HCT116 (cell line): Measurements from ENCODE around the gene HEMK1.

Source experiments
- EZH2phosphoT487 ChIP-seq: fragments of 200-600 bp; IDR thresholded peaks from 2 replicates; pipeline ENCODE4 v1.6.1; 2018; ENCODE audit warnings: antibody characterized with exemption, borderline replicate concordance
- POLR2A ChIP-seq: IDR thresholded peaks from 2 replicates; pipeline ENCODE4 v1.7.0; 2011; ENCODE audit warnings: borderline replicate concordance; ENCODE audit not compliant: insufficient read depth, insufficient read length; ENCODE audit errors: extremely low read depth
- TF ChIP-seq, protein P1 (sequence below), 3 experiments: fragments of 200-600 bp in 1 of 3; sonication (generic) in 1 of 3; IDR thresholded peaks in 2 of 3; conservative IDR thresholded peaks in 1 of 3; 2 replicates each; pipeline ENCODE4 v1.5.1; 2012 to 2017; ENCODE audit warnings: low read depth in 2 of 3, low read length in 2 of 3, antibody characterized with exemption in 1 of 3, borderline replicate concordance in 1 of 3, control low read depth in 1 of 3, mild to moderate bottlenecking in 1 of 3, mixed read lengths in 1 of 3, mixed run types in 1 of 3, moderate library complexity in 1 of 3; ENCODE audit not compliant: insufficient read depth in 1 of 3

DNA sequence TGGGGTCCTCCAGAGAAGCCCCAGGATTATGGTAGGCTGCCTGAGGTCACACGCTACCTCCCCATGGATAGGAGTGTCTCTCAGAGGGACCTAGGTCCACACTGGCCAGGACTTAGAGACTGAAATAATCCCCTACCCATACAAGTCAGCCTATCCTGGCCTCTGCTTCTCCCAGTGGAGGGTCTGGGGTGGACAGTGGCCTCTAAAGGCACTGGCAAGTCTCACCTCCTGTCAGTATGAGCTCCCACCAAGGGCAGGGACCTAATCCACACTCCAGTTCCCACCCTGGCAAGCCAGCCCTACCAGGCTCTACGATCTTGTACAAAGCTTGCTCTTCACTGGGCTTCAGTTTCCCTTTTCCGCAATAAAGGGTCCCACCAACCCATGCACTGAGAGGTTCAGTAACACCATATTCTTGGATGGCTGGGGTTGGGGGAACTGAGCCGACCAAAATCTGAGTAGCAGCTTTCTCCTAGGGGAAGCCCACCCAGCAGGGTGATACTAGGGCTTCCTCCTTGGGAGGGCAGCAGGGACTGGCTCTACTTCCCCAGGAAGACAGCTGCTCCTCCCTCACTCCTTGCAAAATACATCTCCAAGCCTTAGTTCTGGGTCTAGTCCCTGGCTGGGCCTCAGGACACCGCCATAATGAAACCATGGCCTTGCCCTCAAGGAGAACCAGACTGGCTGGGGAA, 39.9 kb downstream of the HEMK1 start:
- TF ChIP-seq POLR2A = no peak
- TF ChIP-seq, protein P1, sequence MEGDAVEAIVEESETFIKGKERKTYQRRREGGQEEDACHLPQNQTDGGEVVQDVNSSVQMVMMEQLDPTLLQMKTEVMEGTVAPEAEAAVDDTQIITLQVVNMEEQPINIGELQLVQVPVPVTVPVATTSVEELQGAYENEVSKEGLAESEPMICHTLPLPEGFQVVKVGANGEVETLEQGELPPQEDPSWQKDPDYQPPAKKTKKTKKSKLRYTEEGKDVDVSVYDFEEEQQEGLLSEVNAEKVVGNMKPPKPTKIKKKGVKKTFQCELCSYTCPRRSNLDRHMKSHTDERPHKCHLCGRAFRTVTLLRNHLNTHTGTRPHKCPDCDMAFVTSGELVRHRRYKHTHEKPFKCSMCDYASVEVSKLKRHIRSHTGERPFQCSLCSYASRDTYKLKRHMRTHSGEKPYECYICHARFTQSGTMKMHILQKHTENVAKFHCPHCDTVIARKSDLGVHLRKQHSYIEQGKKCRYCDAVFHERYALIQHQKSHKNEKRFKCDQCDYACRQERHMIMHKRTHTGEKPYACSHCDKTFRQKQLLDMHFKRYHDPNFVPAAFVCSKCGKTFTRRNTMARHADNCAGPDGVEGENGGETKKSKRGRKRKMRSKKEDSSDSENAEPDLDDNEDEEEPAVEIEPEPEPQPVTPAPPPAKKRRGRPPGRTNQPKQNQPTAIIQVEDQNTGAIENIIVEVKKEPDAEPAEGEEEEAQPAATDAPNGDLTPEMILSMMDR (IDR thresholded peaks at IDR 0.05 in 2 of 3, conservative IDR thresholded peaks at IDR 0.05 in 1 of 3; ENCODE audit: borderline replicate concordance in 1 of 3, insufficient read depth in 1 of 3, low read depth in 2 of 3, low read length in 2 of 3) = no peak
- no peak for TF ChIP-seq EZH2phosphoT487
